Measurements from ENCODE around the gene KCND3.

The KCND3 gene

GRCh38 chr1:111988743-111989453 lies 570 bp downstream of the KCND3 start:
- in situ Hi-C loops (cut with HindIII; ENCODE audit: low sequenced_read_pairs) = no loop called here

GRCh38 chr1:111988377-111988742 lies 1.1 kb downstream of the KCND3 start:
- in situ Hi-C loops (cut with HindIII; ENCODE audit: low sequenced_read_pairs) = no loop called here

- in situ Hi-C loops (cut with HindIII; ENCODE audit: low sequenced_read_pairs) = no loop called here
Measured at GRCh38 chr1:111987502-111987901, 2.0 kb downstream of the KCND3 start.

- in situ Hi-C loops (cut with HindIII; ENCODE audit: low sequenced_read_pairs) = no loop called here
Measured at GRCh38 chr1:111983500-111983899, 6.0 kb downstream of the KCND3 start.

GRCh38 chr1:111982428-111982827 lies 7.0 kb downstream of the KCND3 start:
- in situ Hi-C loops (cut with HindIII; ENCODE audit: low sequenced_read_pairs) = no loop called here

GRCh38 chr1:111981871-111982270 lies 7.6 kb downstream of the KCND3 start:
- in situ Hi-C loops (cut with HindIII; ENCODE audit: low sequenced_read_pairs) = no loop called here

GRCh38 chr1:111981090-111981489 lies 8.4 kb downstream of the KCND3 start:
- in situ Hi-C loops (cut with HindIII; ENCODE audit: low sequenced_read_pairs) = no loop called here

- in situ Hi-C loops (cut with HindIII; ENCODE audit: low sequenced_read_pairs) = no loop called here
Measured at GRCh38 chr1:111980686-111981085, 8.8 kb downstream of the KCND3 start.

GRCh38 chr1:111978695-111979094 lies 10.8 kb downstream of the KCND3 start:
- in situ Hi-C loops (cut with HindIII; ENCODE audit: low sequenced_read_pairs) = no loop called here

- in situ Hi-C loops (cut with HindIII; ENCODE audit: low sequenced_read_pairs) = no loop called here
Measured at GRCh38 chr1:111977378-111977777, 12.1 kb downstream of the KCND3 start.

GRCh38 chr1:111976842-111977241 lies 12.6 kb downstream of the KCND3 start:
- in situ Hi-C loops (cut with HindIII; ENCODE audit: low sequenced_read_pairs) = no loop called here

- in situ Hi-C loops (cut with HindIII; ENCODE audit: low sequenced_read_pairs) = no loop called here
Measured at GRCh38 chr1:111976332-111976731, 13.1 kb downstream of the KCND3 start.

GRCh38 chr1:111973150-111973790 lies 16.2 kb downstream of the KCND3 start:
- in situ Hi-C loops (cut with HindIII; ENCODE audit: low sequenced_read_pairs) = no loop called here

- in situ Hi-C loops (cut with HindIII; ENCODE audit: low sequenced_read_pairs) = no loop called here
Measured at GRCh38 chr1:111971396-111971795, 18.1 kb downstream of the KCND3 start.

GRCh38 chr1:111968511-111968910 lies 21.0 kb downstream of the KCND3 start:
- in situ Hi-C loops (cut with HindIII; ENCODE audit: low sequenced_read_pairs) = no loop called here

- in situ Hi-C loops (cut with HindIII; ENCODE audit: low sequenced_read_pairs) = no loop called here
Measured at GRCh38 chr1:111967886-111968285, 21.6 kb downstream of the KCND3 start.

- in situ Hi-C loops (cut with HindIII; ENCODE audit: low sequenced_read_pairs) = no loop called here
Measured at GRCh38 chr1:111967067-111967690, 22.3 kb downstream of the KCND3 start.

GRCh38 chr1:111965781-111966443 lies 23.6 kb downstream of the KCND3 start:
- in situ Hi-C loops (cut with HindIII; ENCODE audit: low sequenced_read_pairs) = no loop called here

GRCh38 chr1:111963985-111964738 lies 25.3 kb downstream of the KCND3 start:
- in situ Hi-C loops (cut with HindIII; ENCODE audit: low sequenced_read_pairs) = no loop called here

- in situ Hi-C loops (cut with HindIII; ENCODE audit: low sequenced_read_pairs) = no loop called here
Measured at GRCh38 chr1:111961773-111962565, 27.5 kb downstream of the KCND3 start.

All from DLD1 (cell line).